ENCODE measurements around the gene LRRC32. TPM values are rescaled to one million over a fixed set of nuclear protein-coding genes. Genes with fewer than 3 reads are reported as not detected.

LRRC32 gene
- total and polyA plus RNA-seq, 10 of the 15 experiments (the other 5 are each of a cell fraction or from before 2014, with no cell fraction given): 0.56 to 20.8 (median 7.4) TPM

DNA sequence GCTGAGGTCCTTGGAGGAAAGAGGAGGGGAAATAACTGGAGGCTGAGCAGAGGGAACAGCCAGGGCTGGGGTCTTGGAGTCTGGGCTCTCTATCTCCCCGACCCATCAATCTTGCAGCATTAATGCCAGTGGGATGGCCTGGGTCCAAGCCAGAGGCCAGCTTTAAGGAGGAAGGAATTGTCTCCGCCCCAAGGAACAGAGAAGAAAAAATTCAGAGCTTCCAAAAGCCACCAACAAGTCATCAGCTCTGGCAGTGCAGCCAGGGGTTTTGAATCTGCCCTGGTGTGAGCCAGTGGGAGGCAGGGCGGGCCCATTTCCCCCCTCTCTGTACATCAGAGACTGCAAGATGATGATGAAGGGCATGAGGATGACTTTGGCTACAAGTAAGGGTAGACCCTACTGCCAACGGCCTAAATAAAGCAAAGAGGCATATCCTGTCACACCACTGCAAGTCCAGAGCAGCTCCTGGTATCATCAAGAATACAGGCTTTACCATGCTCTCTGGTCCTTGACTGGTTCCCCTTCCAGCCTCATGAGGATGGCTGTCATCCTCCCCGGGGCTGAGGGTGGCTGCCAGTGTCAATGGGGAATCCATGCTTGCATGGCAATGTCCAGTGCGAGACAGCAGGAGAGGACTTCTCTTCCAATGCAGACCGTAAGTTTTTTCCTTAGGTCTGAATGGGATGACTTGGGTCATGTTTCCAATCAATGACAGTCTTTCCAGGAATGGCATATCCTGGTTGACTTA lies 34.4 kb downstream of the LRRC32 start:
- H3K9me3 ChIP-seq (replicated peaks; ENCODE audit: control insufficient read depth, insufficient read depth, low read length): peaks cover 2% of the 10 kb centered on the region; the same call in 2 of the 3 replicates
- ATAC-seq (no peak), DNase-seq (ENCODE audit: low read depth, low spot score) (no peak), FAIRE-seq (no peak)
- 45% methylated on average over 7 of the region's 7 CpGs for WGBS (ENCODE audit: insufficient coverage, insufficient replicate concordance, low lambda C conversion rate, missing lambda C conversion rate)
- no peaks in the 10 kb centered on the region for H3K36me3 ChIP-seq (ENCODE audit: control insufficient read depth in 2 of 2, insufficient read depth in 2 of 2, low read length in 1 of 2)
- H3K4me2 ChIP-seq (ENCODE audit: control insufficient read depth, insufficient read depth): no peak overlapping the region
- no peaks in the 10 kb centered on the region for H3K79me2 ChIP-seq (ENCODE audit: control insufficient read depth, insufficient read depth, low read length)
- CTCF ChIA-PET: interaction anchor here (1.0 to 1.6 kb wide), 2 partner anchors 9 to 27 kb away, joined by 3 to 4 read pairs; no protein-coding TSS in a partner anchor
- peaks cover 22% of the 10 kb centered on the region for H3K4me1 ChIP-seq (ENCODE audit: control insufficient read depth, insufficient read depth, low read length)
- no peak overlapping the region for H3K4me3 ChIP-seq
- H3K27me3 ChIP-seq (replicated peaks in 1 of 2; ENCODE audit: control insufficient read depth in 2 of 2, insufficient read depth in 2 of 2, low read length in 1 of 2): no peaks in the 10 kb centered on the region; a peak in 1 of 4 replicates
- RAD21 ChIA-PET (ENCODE audit: unreplicated experiment): interaction anchor here (11.6 kb wide), 1 partner anchor 35 kb away, joined by 145 read pairs; the partner anchor contains the start of gene LRRC32
- H2AFZ ChIP-seq (ENCODE audit: control insufficient read depth, low read depth, low read length): no peak overlapping the region
- H4K20me1 ChIP-seq (ENCODE audit: control insufficient read depth, insufficient read depth): no peaks in the 10 kb centered on the region
- in situ Hi-C loops (cut with MboI): no loop called here
- POLR2A ChIA-PET: interaction anchor here (1.1 to 2.9 kb wide), 2 partner anchors 10 to 37 kb away, joined by 4 to 12 read pairs; no protein-coding TSS in a partner anchor
- no peak overlapping the region for H3K9ac ChIP-seq (ENCODE audit: control insufficient read depth, insufficient read depth, low read length)
- BruUV-seq (replicated peaks): no TSS peak
- no peak overlapping the region for H3K27ac ChIP-seq (ENCODE audit: control insufficient read depth, insufficient read depth)
- no peak for TF ChIP-seq SUZ12 (IDR thresholded peaks at IDR 0.05; ENCODE audit: unreplicated experiment)
- TF ChIP-seq HDAC2 (IDR thresholded peaks at IDR 0.05): no peak
- no peak for TF ChIP-seq ZBED1 (IDR thresholded peaks at IDR 0.05; ENCODE audit: borderline replicate concordance)
- no peak for TF ChIP-seq GATAD2B (conservative IDR thresholded peaks at IDR 0.05; ENCODE audit: low read depth)
- no peak for TF ChIP-seq IRF5 (IDR thresholded peaks at IDR 0.05; ENCODE audit: borderline replicate concordance)
- TF ChIP-seq CHD4 (IDR thresholded peaks at IDR 0.05): no peak
- TF ChIP-seq NFYA (IDR thresholded peaks at IDR 0.05; ENCODE audit: borderline replicate concordance, low read depth, low read length): no peak
- TF ChIP-seq ZNF24 (IDR thresholded peaks at IDR 0.05): no peak
- TF ChIP-seq SMARCA5 (IDR thresholded peaks at IDR 0.05): no peak
- intact Hi-C loops (cut with micrococcal nuclease; ENCODE audit: unreplicated experiment): no loop called here
- SMC1A ChIA-PET (ENCODE audit: uncharacterized antibody, unreplicated experiment): interaction anchor here (2.7 kb wide), 1 partner anchor 37 kb away, joined by 11 read pairs; no protein-coding TSS in a partner anchor
